ENCODE results near the gene TJAP1.

DNA sequence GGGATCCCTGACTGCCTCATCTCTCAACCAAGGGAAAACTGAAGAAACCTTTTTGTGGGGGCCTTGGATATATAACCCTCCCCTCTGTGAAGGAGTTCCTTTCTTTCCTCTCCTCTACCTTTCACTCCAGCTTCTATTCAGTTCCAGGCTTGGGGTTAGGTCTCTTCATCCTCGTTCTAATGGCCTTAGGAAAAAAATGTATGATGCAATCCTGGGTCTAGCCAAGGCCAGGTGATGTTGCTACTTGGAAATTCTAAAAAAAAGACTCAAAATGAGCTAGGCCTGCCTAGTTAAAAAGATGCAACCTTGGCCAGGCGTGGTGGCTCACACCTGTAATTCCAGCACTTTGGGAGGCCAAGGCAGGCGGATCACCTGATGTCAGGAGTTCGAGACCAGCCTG lies 42.4 kb upstream of the TJAP1 start:
- TF ChIP-seq CTCF (IDR thresholded peaks at IDR 0.05), result no peak
- TF ChIP-seq POLR2A (IDR thresholded peaks at IDR 0.05), result no peak

Data from adrenal gland (tissue), 5 donors.